MM.1S (cell line): Measurements from ENCODE around the gene BTBD9.

ENCODE experiments used
- DNase-seq: peaks from one replicate; pipeline ENCODE4 v3.0.0-alpha.2; 2015
- H2AFZ ChIP-seq: fragments of 300-600 bp; sonication (generic); 2 replicates; pipeline ENCODE4 v1.6.0; 2016; ENCODE audit warnings: antibody characterized with exemption, low read length
- H3F3A ChIP-seq: fragments of 300-600 bp; sonication (generic); 2 replicates; pipeline ENCODE4 v1.6.1; 2016; ENCODE audit warnings: mild to moderate bottlenecking, antibody characterized with exemption, low read length, moderate library complexity, mixed read lengths; ENCODE audit not compliant: insufficient read depth
- H3K27ac ChIP-seq: fragments of 300-600 bp; sonication (generic); 2 replicates; pipeline ENCODE4 v1.5.1; 2016; ENCODE audit warnings: mild to moderate bottlenecking, low read length
- H3K27me3 ChIP-seq: fragments of 300-600 bp; sonication (generic); replicated peaks from 2 replicates; pipeline ENCODE4 v1.6.0; 2016; ENCODE audit warnings: low read length; ENCODE audit not compliant: insufficient read depth
- H3K36me3 ChIP-seq: fragments of 300-600 bp; sonication (generic); replicated peaks from 2 replicates; pipeline ENCODE4 v1.6.1; 2016; ENCODE audit warnings: mild to moderate bottlenecking, low read length, mixed read lengths; ENCODE audit not compliant: insufficient read depth
- H3K4me1 ChIP-seq: fragments of 300-600 bp; sonication (generic); 2 replicates; pipeline ENCODE4 v1.6.1; 2016; ENCODE audit warnings: low read length, mixed read lengths
- H3K4me2 ChIP-seq: fragments of 300-600 bp; sonication (generic); 2 replicates; pipeline ENCODE4 v1.6.0; 2016; ENCODE audit warnings: low read depth, low read length
- H3K4me3 ChIP-seq: fragments of 300-600 bp; sonication (generic); 2 replicates; pipeline ENCODE4 v1.5.1; 2016; ENCODE audit warnings: low read length, mixed read lengths
- H3K79me2 ChIP-seq: fragments of 300-600 bp; sonication (generic); 2 replicates; pipeline ENCODE4 v1.6.1; 2016; ENCODE audit warnings: mixed run types, low read length, mixed read lengths
- H3K9ac ChIP-seq: fragments of 300-600 bp; sonication (generic); 2 replicates; pipeline ENCODE4 v1.6.1; 2016; ENCODE audit warnings: low read length, mixed read lengths
- H3K9me2 ChIP-seq: fragments of 300-600 bp; sonication (generic); replicated peaks from 2 replicates; pipeline ENCODE4 v1.6.1; 2016; ENCODE audit warnings: mild to moderate bottlenecking, low read length, mixed read lengths; ENCODE audit not compliant: insufficient read depth
- H3K9me3 ChIP-seq: fragments of 300-600 bp; sonication (generic); replicated peaks from 2 replicates; pipeline ENCODE4 v1.6.1; 2016; ENCODE audit warnings: mild to moderate bottlenecking, low read length, mixed read lengths; ENCODE audit not compliant: insufficient read depth
- H4K20me1 ChIP-seq: fragments of 300-600 bp; sonication (generic); 2 replicates; pipeline ENCODE4 v1.6.1; 2016; ENCODE audit warnings: mild to moderate bottlenecking, low read length, moderate library complexity, mixed read lengths; ENCODE audit not compliant: insufficient read depth
- CTCF ChIP-seq: fragments of 300-600 bp; sonication (generic); IDR thresholded peaks from 2 replicates; pipeline ENCODE4 v1.5.1; 2016; ENCODE audit warnings: antibody characterized with exemption, low read length, mixed read lengths
- EZH2 ChIP-seq: fragments of 300-600 bp; sonication (generic); optimal IDR thresholded peaks from 2 replicates; pipeline ENCODE3; 2017; ENCODE audit warnings: low read depth, mild to moderate bottlenecking, antibody characterized with exemption, low read length, mixed read lengths
- EZH2phosphoT487 ChIP-seq: fragments of 300-600 bp; sonication (generic); IDR thresholded peaks from 2 replicates; pipeline ENCODE4 v1.6.1; 2018; ENCODE audit warnings: antibody characterized with exemption, low read length

BTBD9 gene

GRCh38 chr6:38272222-38272621 is 367.5 kb downstream of the BTBD9 start:
- H3K27me3 ChIP-seq, result no peaks in the 10 kb centered on the region
- no peak overlapping the region for H3K4me2 ChIP-seq
- no peak overlapping the region for H3K9ac ChIP-seq

GRCh38 chr6:38271081-38271480 is 368.6 kb downstream of the BTBD9 start:
- Histone ChIP-seq H4K20me1 (no peaks in the 10 kb centered on the region), H3F3A (no peaks in the 10 kb centered on the region)

More at GRCh38 chr6:38272222-38272621, 367.5 kb downstream of the BTBD9 start:
- Histone ChIP-seq H3F3A (no peaks in the 10 kb centered on the region), H2AFZ (no peak overlapping the region), H3K79me2 (no peaks in the 10 kb centered on the region), H3K4me1 (no peaks in the 10 kb centered on the region), H3K27ac (no peak overlapping the region), H3K9me3 (no peaks in the 10 kb centered on the region), H3K36me3 (no peaks in the 10 kb centered on the region), H3K9me2 (no peaks in the 10 kb centered on the region), H3K4me3 (no peak overlapping the region), H4K20me1 (no peaks in the 10 kb centered on the region)
- no peak for TF ChIP-seq EZH2phosphoT487
- no peak for TF ChIP-seq EZH2
- TF ChIP-seq CTCF, result no peak
- DNase-seq, result no peak

GRCh38 chr6:38270367-38270766 is 369.4 kb downstream of the BTBD9 start:
- H2AFZ ChIP-seq, result no peak overlapping the region
- no peaks in the 10 kb centered on the region for H4K20me1 ChIP-seq
- TF ChIP-seq CTCF, result no peak
- TF ChIP-seq EZH2, result no peak
- TF ChIP-seq EZH2phosphoT487, result no peak
- H3K4me1 ChIP-seq, result no peaks in the 10 kb centered on the region
- no peaks in the 10 kb centered on the region for H3K9me2 ChIP-seq
- no peak overlapping the region for H3K27ac ChIP-seq
- H3K27me3 ChIP-seq, result no peaks in the 10 kb centered on the region
- H3K9me3 ChIP-seq, result no peaks in the 10 kb centered on the region
- no peak overlapping the region for H3K4me3 ChIP-seq
- H3K4me2 ChIP-seq, result no peak overlapping the region
- no peaks in the 10 kb centered on the region for H3K36me3 ChIP-seq
- DNase-seq, result no peak
- no peaks in the 10 kb centered on the region for H3F3A ChIP-seq
- H3K79me2 ChIP-seq, result no peaks in the 10 kb centered on the region
- no peak overlapping the region for H3K9ac ChIP-seq

More at GRCh38 chr6:38271081-38271480, 368.6 kb downstream of the BTBD9 start:
- H3K9me3 ChIP-seq, result no peaks in the 10 kb centered on the region
- no peak overlapping the region for H2AFZ ChIP-seq
- no peaks in the 10 kb centered on the region for H3K9me2 ChIP-seq
- H3K27me3 ChIP-seq, result no peaks in the 10 kb centered on the region
- H3K9ac ChIP-seq, result no peak overlapping the region
- H3K4me1 ChIP-seq, result no peaks in the 10 kb centered on the region
- TF ChIP-seq EZH2phosphoT487 (no peak), EZH2 (no peak), CTCF (no peak)
- no peaks in the 10 kb centered on the region for H3K36me3 ChIP-seq
- no peak overlapping the region for H3K4me2 ChIP-seq
- no peak overlapping the region for H3K4me3 ChIP-seq
- H3K79me2 ChIP-seq, result no peaks in the 10 kb centered on the region
- no peak overlapping the region for H3K27ac ChIP-seq
- no peak for DNase-seq
